Caco-2 (cell line): ENCODE measurements around the gene CACNA1G. TPM values are rescaled to one million over a fixed set of nuclear protein-coding genes. Genes with fewer than 3 reads are reported as not detected.

Experiments used
- BruUV-seq: library from RNA; stranded (reverse); fragments of 400-500 nt; replicated peaks from 2 replicates; lab custom pipeline; 2021; lab: Mats Ljungman, UMichigan
- CTCF ChIA-PET: fragments of 300-600 bp; sonication (Branson Sonifier 250); formaldehyde crosslinking; loops from one replicate; lab custom pipeline; 2022; ENCODE audit warnings: antibody characterized with exemption; lab: Charles Lee
- POLR2A ChIA-PET: fragments of 300-600 bp; sonication (Branson Sonifier 250); formaldehyde crosslinking; loops from one replicate; lab custom pipeline; 2022; ENCODE audit warnings: antibody characterized with exemption; lab: Charles Lee
- DNase-seq, 2 experiments: peaks; one replicate each; pipeline versions ENCODE4 v3.0.0 to v3.0.0-alpha.2; 2020 to 2022
- H3K27me3 ChIP-seq: replicated peaks from 2 replicates; pipeline ENCODE4 v1.6.0; 2011; ENCODE audit warnings: low read length; ENCODE audit not compliant: control insufficient read depth, insufficient read depth
- H3K36me3 ChIP-seq: 2 replicates; pipeline ENCODE4 v1.5.1; 2011; ENCODE audit warnings: low read length; ENCODE audit not compliant: control insufficient read depth, insufficient read depth
- H3K4me1 ChIP-seq: fragments of 250-450 bp; sonication (Bioruptor Pico); 2 replicates; pipeline ENCODE4 v1.5.1; 2020; ENCODE audit warnings: mild to moderate bottlenecking
- H3K4me3 ChIP-seq: 2 replicates; pipeline ENCODE4 v1.5.1; 2011; ENCODE audit warnings: low read depth, mild to moderate bottlenecking, control low read depth, low read length
- H3K9me3 ChIP-seq: fragments of 250-450 bp; sonication (Bioruptor Pico); 2 replicates; pipeline ENCODE4 v1.5.1; 2020; ENCODE audit warnings: mild to moderate bottlenecking, moderate library complexity
- H3K27ac Mint-ChIP-seq: one replicate; pipeline ENCODE4 v1.8.0; 2022; ENCODE audit warnings: mixed read lengths; ENCODE audit not compliant: unreplicated experiment
- H3K27me3 Mint-ChIP-seq: one replicate; pipeline ENCODE4 v1.8.0; 2022; ENCODE audit warnings: mixed read lengths; ENCODE audit not compliant: insufficient read depth, unreplicated experiment
- H3K36me3 Mint-ChIP-seq: one replicate; pipeline ENCODE4 v1.8.0; 2022; ENCODE audit warnings: mild to moderate bottlenecking, mixed read lengths; ENCODE audit not compliant: insufficient read depth, unreplicated experiment
- H3K4me1 Mint-ChIP-seq: one replicate; pipeline ENCODE4 v1.8.0; 2022; ENCODE audit warnings: low read depth, mixed read lengths; ENCODE audit not compliant: unreplicated experiment
- H3K4me3 Mint-ChIP-seq: one replicate; pipeline ENCODE4 v1.8.0; 2022; ENCODE audit warnings: mild to moderate bottlenecking, moderate library complexity, mixed read lengths; ENCODE audit not compliant: unreplicated experiment
- H3K9me3 Mint-ChIP-seq: one replicate; pipeline ENCODE4 v1.8.0; 2022; ENCODE audit warnings: mixed read lengths; ENCODE audit not compliant: unreplicated experiment
- intact Hi-C: fragments of 100-400 bp; cut with micrococcal nuclease; formaldehyde crosslinking; loops from one replicate; pipeline ENCODE4 v1.10.0; 2022; ENCODE audit not compliant: unreplicated experiment
- total RNA-seq: library from RNA; stranded (reverse); gene quantifications from 2 replicates; pipeline ENCODE4 v1.2.3, GENCODE V29; 2022
- TF ChIP-seq, protein P1 (sequence below), 2 experiments: fragments of 200-600 bp in 1 of 2; IDR thresholded peaks; 1 replicate in 1 of 2; 2 replicates in 1 of 2; pipeline versions ENCODE4 v1.5.1 to v1.8.0; 2011 to 2022; ENCODE audit warnings: antibody characterized with exemption in 1 of 2, control low read depth in 1 of 2, inconsistent platforms in 1 of 2, low read depth in 1 of 2, low read length in 1 of 2, mild to moderate bottlenecking in 1 of 2, moderate library complexity in 1 of 2; ENCODE audit not compliant: insufficient read depth in 1 of 2, severe bottlenecking in 1 of 2, unreplicated experiment in 1 of 2

CACNA1G gene
- total RNA-seq, 1 experiment from 2014 or later, result 1.4 TPM

DNA sequence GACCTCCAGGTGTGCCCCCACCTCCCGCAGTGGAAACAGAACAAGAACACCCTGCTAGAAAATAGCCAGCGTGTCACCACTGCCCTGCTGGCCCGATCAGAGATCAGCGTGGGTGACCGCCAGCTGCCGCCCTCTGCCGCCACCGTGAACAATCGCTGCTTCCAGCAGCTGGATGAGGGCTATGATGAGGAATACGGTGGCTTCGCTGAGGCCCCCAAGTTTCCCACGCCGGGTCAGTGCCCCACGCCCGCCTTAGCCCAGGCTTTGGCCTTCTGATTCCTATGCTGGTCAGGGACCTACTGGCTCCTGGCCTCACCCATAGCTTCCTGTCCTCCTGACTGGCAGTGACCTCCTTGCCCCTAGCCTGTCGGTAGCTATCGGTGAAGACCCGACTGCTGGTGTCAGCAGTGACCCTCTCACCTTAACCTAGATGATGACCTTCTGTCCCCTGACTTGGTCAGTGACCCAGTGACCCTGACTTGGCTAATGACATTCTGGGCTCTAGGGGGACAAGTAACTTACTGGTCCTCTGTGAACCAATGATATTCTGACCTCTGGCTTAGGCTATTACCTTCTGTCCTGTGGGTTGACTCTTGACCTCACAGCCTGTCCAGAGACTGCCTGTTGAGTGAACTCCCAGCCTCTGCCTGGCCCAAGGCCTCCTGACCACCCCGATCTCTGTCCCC is 11.1 kb upstream of the CACNA1G start:
- H3K27me3 Mint-ChIP-seq, result no peaks in the 10 kb centered on the region
- peaks cover 10% of the 10 kb centered on the region for H3K36me3 Mint-ChIP-seq
- peak overlapping the region; percentile 80 for H3K4me3 Mint-ChIP-seq
- H3K4me3 ChIP-seq, result no peak overlapping the region
- intact Hi-C loops, result loop anchor here (10.0 kb wide), 1 partner anchor 235 kb away; no protein-coding TSS in a partner anchor
- peaks cover 16% of the 10 kb centered on the region for H3K4me1 ChIP-seq
- H3K9me3 Mint-ChIP-seq, result no peaks in the 10 kb centered on the region
- H3K27me3 ChIP-seq, result no peaks in the 10 kb centered on the region
- TF ChIP-seq, protein P1, sequence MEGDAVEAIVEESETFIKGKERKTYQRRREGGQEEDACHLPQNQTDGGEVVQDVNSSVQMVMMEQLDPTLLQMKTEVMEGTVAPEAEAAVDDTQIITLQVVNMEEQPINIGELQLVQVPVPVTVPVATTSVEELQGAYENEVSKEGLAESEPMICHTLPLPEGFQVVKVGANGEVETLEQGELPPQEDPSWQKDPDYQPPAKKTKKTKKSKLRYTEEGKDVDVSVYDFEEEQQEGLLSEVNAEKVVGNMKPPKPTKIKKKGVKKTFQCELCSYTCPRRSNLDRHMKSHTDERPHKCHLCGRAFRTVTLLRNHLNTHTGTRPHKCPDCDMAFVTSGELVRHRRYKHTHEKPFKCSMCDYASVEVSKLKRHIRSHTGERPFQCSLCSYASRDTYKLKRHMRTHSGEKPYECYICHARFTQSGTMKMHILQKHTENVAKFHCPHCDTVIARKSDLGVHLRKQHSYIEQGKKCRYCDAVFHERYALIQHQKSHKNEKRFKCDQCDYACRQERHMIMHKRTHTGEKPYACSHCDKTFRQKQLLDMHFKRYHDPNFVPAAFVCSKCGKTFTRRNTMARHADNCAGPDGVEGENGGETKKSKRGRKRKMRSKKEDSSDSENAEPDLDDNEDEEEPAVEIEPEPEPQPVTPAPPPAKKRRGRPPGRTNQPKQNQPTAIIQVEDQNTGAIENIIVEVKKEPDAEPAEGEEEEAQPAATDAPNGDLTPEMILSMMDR (IDR thresholded peaks at IDR 0.05; ENCODE audit: insufficient read depth in 1 of 2, low read depth in 1 of 2, low read length in 1 of 2, severe bottlenecking in 1 of 2, unreplicated experiment in 1 of 2), result no peak
- H3K4me1 Mint-ChIP-seq, result peaks cover 24% of the 10 kb centered on the region
- DNase-seq, result no peak
- no peak overlapping the region for H3K27ac Mint-ChIP-seq
- no TSS peak for BruUV-seq
- ChIA-PET POLR2A (interaction anchor here (0.9 to 2.3 kb wide), 2 partner anchors 11 to 101 kb away, joined by 3 to 14 read pairs; partner anchors contain the start of gene CACNA1G), CTCF (interaction anchor here (0.8 to 5.6 kb wide), 12 partner anchors 12 to 155 kb away, joined by 3 to 272 read pairs (median 12); partner anchors contain the start of gene CACNA1G)
- H3K36me3 ChIP-seq, result peaks cover 8% of the 10 kb centered on the region
- H3K9me3 ChIP-seq, result no peaks in the 10 kb centered on the region

DNA sequence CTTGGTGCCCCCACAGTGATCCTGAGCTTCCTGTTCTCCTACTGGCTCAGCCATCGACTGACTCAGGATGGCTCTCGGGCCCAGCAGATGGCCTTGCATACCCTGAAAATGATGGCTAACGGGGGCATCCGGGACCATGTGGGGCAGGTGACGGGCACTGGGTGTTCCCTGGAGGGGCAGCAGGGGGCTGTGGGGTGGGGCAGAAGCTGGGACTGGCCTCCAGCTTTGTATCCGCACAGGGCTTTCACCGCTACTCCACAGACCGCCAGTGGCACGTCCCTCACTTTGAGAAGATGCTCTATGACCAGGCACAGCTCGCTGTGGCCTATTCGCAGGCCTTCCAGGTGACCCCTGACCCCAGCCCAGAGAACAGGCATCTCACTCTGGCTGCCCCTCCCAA is 10.5 kb upstream of the CACNA1G start:
- no peak overlapping the region for H3K27ac Mint-ChIP-seq
- no peak overlapping the region for H3K4me3 Mint-ChIP-seq
- CTCF ChIA-PET, result interaction anchor here (0.8 to 5.6 kb wide), 23 partner anchors 8 to 213 kb away, joined by 3 to 272 read pairs (median 9); partner anchors contain the start of genes ACSF2, CACNA1G and LUC7L3
- H3K9me3 ChIP-seq, result no peaks in the 10 kb centered on the region
- TF ChIP-seq, protein P1 (IDR thresholded peaks at IDR 0.05; ENCODE audit: insufficient read depth in 1 of 2, low read depth in 1 of 2, low read length in 1 of 2, severe bottlenecking in 1 of 2, unreplicated experiment in 1 of 2), result no peak
- peaks cover 19% of the 10 kb centered on the region for H3K4me1 Mint-ChIP-seq
- intact Hi-C loops, result loop anchor here (10.0 kb wide), 1 partner anchor 235 kb away; no protein-coding TSS in a partner anchor
- no peak overlapping the region for H3K4me3 ChIP-seq
- no TSS peak for BruUV-seq
- peaks cover 8% of the 10 kb centered on the region for H3K36me3 ChIP-seq
- no peaks in the 10 kb centered on the region for H3K27me3 Mint-ChIP-seq
- POLR2A ChIA-PET, result interaction anchor here (0.6 to 2.3 kb wide), 6 partner anchors 11 to 169 kb away, joined by 3 to 14 read pairs (median 5); partner anchors contain the start of genes CACNA1G and LUC7L3
- no peak for DNase-seq
- H3K36me3 Mint-ChIP-seq, result peaks cover 6% of the 10 kb centered on the region
- no peaks in the 10 kb centered on the region for H3K27me3 ChIP-seq
- H3K4me1 ChIP-seq, result peaks cover 15% of the 10 kb centered on the region
- no peaks in the 10 kb centered on the region for H3K9me3 Mint-ChIP-seq

DNA sequence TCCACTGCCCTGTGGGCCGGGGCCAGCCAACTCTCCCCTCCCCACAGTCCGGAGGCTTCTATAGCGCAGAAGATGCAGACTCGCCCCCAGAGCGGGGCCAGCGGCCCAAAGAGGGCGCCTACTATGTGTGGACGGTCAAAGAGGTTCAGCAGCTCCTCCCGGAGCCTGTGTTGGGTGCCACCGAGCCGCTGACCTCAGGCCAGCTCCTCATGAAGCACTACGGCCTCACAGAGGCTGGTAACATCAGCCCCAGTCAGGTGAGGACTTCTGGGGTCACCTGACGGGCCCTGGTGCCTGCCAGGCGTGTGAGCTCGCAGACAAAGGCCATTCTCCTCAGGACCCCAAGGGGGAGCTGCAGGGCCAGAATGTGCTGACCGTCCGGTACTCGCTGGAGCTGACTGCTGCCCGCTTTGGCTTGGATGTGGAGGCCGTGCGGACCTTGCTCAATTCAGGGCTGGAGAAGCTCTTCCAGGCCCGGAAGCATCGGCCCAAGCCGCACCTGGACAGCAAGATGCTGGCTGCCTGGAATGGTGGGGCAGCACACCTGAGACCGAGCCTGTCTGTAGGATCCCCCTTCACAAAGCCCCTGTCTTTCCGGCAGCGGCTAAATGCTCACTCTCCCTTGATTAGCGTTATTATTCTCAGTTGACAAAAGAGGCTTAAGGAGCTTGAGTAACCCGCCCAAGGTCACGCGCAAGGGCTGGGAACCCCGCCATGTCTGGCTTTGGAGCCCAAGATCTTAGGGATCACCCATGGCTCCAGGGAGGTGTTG is 9.7 kb upstream of the CACNA1G start:
- no peak overlapping the region for H3K4me3 Mint-ChIP-seq
- H3K36me3 Mint-ChIP-seq, result peaks cover 6% of the 10 kb centered on the region
- BruUV-seq, result no TSS peak
- ChIA-PET POLR2A (interaction anchor here (0.5 to 2.3 kb wide), 11 partner anchors 9 to 234 kb away, joined by 3 to 14 read pairs (median 5); partner anchors contain the start of genes CACNA1G and LUC7L3), CTCF (interaction anchor here (0.5 to 5.6 kb wide), 51 partner anchors 9 to 394 kb away, joined by 3 to 272 read pairs (median 4); partner anchors contain the start of genes ACSF2, CACNA1G, EPN3 and LUC7L3)
- H3K27me3 Mint-ChIP-seq, result no peaks in the 10 kb centered on the region
- TF ChIP-seq, protein P1 (IDR thresholded peaks at IDR 0.05; ENCODE audit: insufficient read depth in 1 of 2, low read depth in 1 of 2, low read length in 1 of 2, severe bottlenecking in 1 of 2, unreplicated experiment in 1 of 2), result peak; percentile 99
- no peaks in the 10 kb centered on the region for H3K9me3 Mint-ChIP-seq
- peak; percentile 94 to 97 for DNase-seq
- Histone ChIP-seq H3K36me3 (peaks cover 8% of the 10 kb centered on the region), H3K27me3 (no peaks in the 10 kb centered on the region), H3K9me3 (no peaks in the 10 kb centered on the region), H3K4me3 (no peak overlapping the region), H3K4me1 (peaks cover 15% of the 10 kb centered on the region)
- intact Hi-C loops, result loop anchor here (1.0 kb wide), 1 partner anchor 75 kb away; no protein-coding TSS in a partner anchor
- peaks cover 11% of the 10 kb centered on the region for H3K4me1 Mint-ChIP-seq
- H3K27ac Mint-ChIP-seq, result no peak overlapping the region
